HCT116 (cell line): ENCODE results near the gene CBY1.

ENCODE experiments used
- CEBPB ChIP-seq: IDR thresholded peaks from 2 replicates; pipeline ENCODE4 v1.6.1; 2012; ENCODE audit warnings: low read depth
- CTCF ChIP-seq, 3 experiments: fragments of 200-600 bp in 1 of 3; sonication (generic) in 1 of 3; IDR thresholded peaks in 2 of 3; conservative IDR thresholded peaks in 1 of 3; 2 replicates each; pipeline ENCODE4 v1.5.1; 2012 to 2017; ENCODE audit warnings: low read depth in 2 of 3, low read length in 2 of 3, antibody characterized with exemption in 1 of 3, borderline replicate concordance in 1 of 3, control low read depth in 1 of 3, mild to moderate bottlenecking in 1 of 3, mixed read lengths in 1 of 3, mixed run types in 1 of 3, moderate library complexity in 1 of 3; ENCODE audit not compliant: insufficient read depth in 1 of 3
- MAX ChIP-seq: IDR thresholded peaks from 2 replicates; pipeline ENCODE4 v1.6.1; 2012
- POLR2A ChIP-seq: IDR thresholded peaks from 2 replicates; pipeline ENCODE4 v1.7.0; 2011; ENCODE audit warnings: borderline replicate concordance; ENCODE audit not compliant: insufficient read depth, insufficient read length; ENCODE audit errors: extremely low read depth
- POLR2AphosphoS5 ChIP-seq: IDR thresholded peaks from 2 replicates; pipeline ENCODE4 v1.6.1; 2011; ENCODE audit warnings: mild to moderate bottlenecking, low read depth, low read length, moderate library complexity

- no peak for TF ChIP-seq CEBPB
- TF ChIP-seq POLR2AphosphoS5 = no peak
- no peak for TF ChIP-seq CTCF (IDR thresholded peaks at IDR 0.05 in 2 of 3, conservative IDR thresholded peaks at IDR 0.05 in 1 of 3; ENCODE audit: borderline replicate concordance in 1 of 3, insufficient read depth in 1 of 3, low read depth in 2 of 3, low read length in 2 of 3)
- TF ChIP-seq MAX = no peak
- TF ChIP-seq POLR2A = no peak
Measured at GRCh38 chr22:38689651-38690050, 33.2 kb downstream of the CBY1 start.
